HepG2 (cell line): ENCODE measurements around the gene MTFR1L. TPM values are rescaled to one million over a fixed set of nuclear protein-coding genes. Genes with fewer than 3 reads are reported as not detected.

Experiments
- ASH2L ChIP-seq: fragments of 300-600, 200-600 bp; sonication (generic); IDR thresholded peaks from 2 replicates; pipeline ENCODE4 v1.7.0; 2017; ENCODE audit warnings: low read depth, mild to moderate bottlenecking, moderate library complexity, mixed read lengths, low read length; ENCODE audit not compliant: insufficient read length
- ATAD3A ChIP-seq: sonication (generic); formaldehyde crosslinking; IDR thresholded peaks from 2 replicates; pipeline ENCODE4 v1.4.0; 2020; ENCODE audit warnings: missing genetic modification reagents
- DPF2 ChIP-seq: sonication (generic); formaldehyde crosslinking; IDR thresholded peaks from 2 replicates; pipeline ENCODE4 v1.4.0; 2020; ENCODE audit warnings: mild to moderate bottlenecking, low read depth, missing genetic modification reagents, borderline replicate concordance
- EEA1 ChIP-seq: sonication (generic); formaldehyde crosslinking; IDR thresholded peaks from 2 replicates; pipeline ENCODE4 v1.5.1; 2020; ENCODE audit warnings: mild to moderate bottlenecking, missing genetic modification reagents, borderline replicate concordance
- ELF1 ChIP-seq: sonication (generic); formaldehyde crosslinking; IDR thresholded peaks from 2 replicates; pipeline ENCODE4 v1.4.0; 2020; ENCODE audit warnings: missing genetic modification reagents
- ELF3 ChIP-seq: IDR thresholded peaks from 2 replicates; pipeline ENCODE4 v1.6.1; 2016; ENCODE audit warnings: missing genetic modification reagents, missing compliant biosample characterization
- HOXA5 ChIP-seq: sonication (generic); formaldehyde crosslinking; IDR thresholded peaks from 2 replicates; pipeline ENCODE4 v1.4.0; 2020; ENCODE audit warnings: missing genetic modification reagents
- NFE2L1 ChIP-seq: sonication (generic); formaldehyde crosslinking; IDR thresholded peaks from 2 replicates; pipeline ENCODE4 v1.4.0; 2020; ENCODE audit warnings: missing genetic modification reagents, mild to moderate bottlenecking, borderline replicate concordance
- PAF1 ChIP-seq: IDR thresholded peaks from 2 replicates; pipeline ENCODE4 v1.6.1; 2016; ENCODE audit warnings: missing genetic modification reagents, missing compliant biosample characterization
- SP5 ChIP-seq: IDR thresholded peaks from 2 replicates; pipeline ENCODE4 v1.6.1; 2016; ENCODE audit warnings: low read depth, borderline replicate concordance
- TCF7 ChIP-seq: sonication (generic); IDR thresholded peaks from 2 replicates; pipeline ENCODE4 v1.6.1; 2016; ENCODE audit warnings: antibody characterized with exemption, low read depth
- ZNF335 ChIP-seq: sonication (generic); formaldehyde crosslinking; IDR thresholded peaks from 2 replicates; pipeline ENCODE4 v1.4.0; 2020; ENCODE audit warnings: missing genetic modification reagents
- ZNF543 ChIP-seq: sonication (generic); formaldehyde crosslinking; IDR thresholded peaks from 2 replicates; pipeline ENCODE4 v1.4.0; 2020; ENCODE audit warnings: mild to moderate bottlenecking, missing genetic modification reagents
- ZNF558 ChIP-seq: sonication (generic); formaldehyde crosslinking; IDR thresholded peaks from 2 replicates; pipeline ENCODE4 v1.9.0; 2022; ENCODE audit warnings: mild to moderate bottlenecking, missing genetic modification reagents, borderline replicate concordance
- ZNF781 ChIP-seq: sonication (generic); formaldehyde crosslinking; IDR thresholded peaks from 2 replicates; pipeline ENCODE4 v1.5.1; 2020; ENCODE audit warnings: borderline replicate concordance, mild to moderate bottlenecking, missing genetic modification reagents; ENCODE audit errors: not compliant biosample characterization
- polyA plus RNA-seq, 8 experiments: library from polyadenylated mRNA; depleted of rRNA in 3 of 8; stranded (reverse) in 7 of 8; unstranded in 1 of 8; fragments of >200 nt; fragmentation: Illumina TruSeq in 4 of 8; extraction: Trizol in 4 of 8; gene quantifications; 2 replicates each; pipeline versions ENCODE4 v1.2.1 to v1.2.3, GENCODE V29; 2011 to 2016; ENCODE audit warnings: low read depth in 4 of 8, missing spikeins in 1 of 8, mixed read lengths in 1 of 8; ENCODE audit not compliant: insufficient read depth in 1 of 8
- total RNA-seq, 5 experiments: library from RNA; depleted of rRNA; stranded (reverse); fragments of >200 nt; fragmentation: Illumina TruSeq; extraction: Trizol; gene quantifications; 2 replicates each; pipeline ENCODE4 v1.2.3, GENCODE V29; 2016; ENCODE audit warnings: low read depth in 1 of 5
- TF ChIP-seq, protein P1 (sequence below): sonication (generic); formaldehyde crosslinking; IDR thresholded peaks from 2 replicates; pipeline ENCODE4 v1.9.0; 2021; ENCODE audit warnings: missing genetic modification reagents, mild to moderate bottlenecking, borderline replicate concordance
- TF ChIP-seq, protein P2 (sequence below): sonication (generic); formaldehyde crosslinking; IDR thresholded peaks from 2 replicates; pipeline ENCODE4 v1.4.0; 2020; ENCODE audit warnings: missing genetic modification reagents
- TF ChIP-seq, protein P3 (sequence below): IDR thresholded peaks from 2 replicates; pipeline ENCODE4 v1.6.1; 2016; ENCODE audit warnings: mild to moderate bottlenecking
- TF ChIP-seq, protein P4 (sequence below): sonication (generic); formaldehyde crosslinking; IDR thresholded peaks from 2 replicates; pipeline ENCODE4 v1.5.1; 2020; ENCODE audit warnings: mild to moderate bottlenecking, missing genetic modification reagents, moderate library complexity
- TF ChIP-seq, protein P5 (sequence below): sonication (generic); formaldehyde crosslinking; IDR thresholded peaks from 2 replicates; pipeline ENCODE4 v1.5.0; 2020; ENCODE audit warnings: missing genetic modification reagents

MTFR1L gene
- total and polyA plus RNA-seq, 2 of the 13 experiments (the other 11 are each of a cell fraction or from before 2014, with no cell fraction given) = 38.0 to 55.7 TPM

DNA sequence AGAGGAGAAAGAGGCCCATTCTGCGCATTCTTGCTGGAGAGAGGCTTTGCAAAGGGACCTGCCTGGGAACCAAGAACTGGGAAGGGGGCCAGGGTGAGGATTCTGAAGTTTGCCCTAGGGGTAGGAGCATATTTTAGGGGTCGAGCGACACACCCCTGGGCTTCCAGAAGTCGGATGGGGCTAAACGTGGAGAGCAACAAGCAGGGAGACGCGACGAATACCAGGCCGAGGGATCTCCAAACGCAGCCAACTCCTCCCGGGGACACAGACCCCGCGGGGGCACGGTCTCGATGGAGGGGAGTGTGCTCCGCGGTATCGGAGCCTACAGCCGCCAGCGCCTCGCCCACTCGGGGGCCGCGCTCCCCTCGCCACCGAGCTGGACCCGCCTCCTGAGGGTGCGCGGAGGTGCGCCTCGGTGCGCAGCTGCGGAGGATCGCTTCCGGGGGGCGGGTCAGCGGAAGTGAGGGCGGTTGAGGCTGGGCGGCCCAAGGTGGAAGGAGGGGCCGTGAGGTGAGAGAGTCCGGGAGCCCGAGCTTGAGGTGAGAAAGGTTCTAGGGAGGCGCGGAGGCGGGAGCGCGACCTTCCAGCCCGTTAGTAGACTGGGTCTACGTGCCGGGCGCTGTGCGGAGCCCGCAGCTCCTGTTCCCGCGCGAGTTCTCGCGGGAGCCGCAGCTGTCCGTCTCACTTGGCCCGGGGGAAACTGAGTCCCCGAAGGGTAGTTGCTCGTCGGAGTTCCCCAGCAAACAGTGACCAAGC, at the start of gene MTFR1L (continued):
- TF ChIP-seq HOXA5 (CRISPR knock-in tag) (no peak; the same call in 1 of the 2 replicates), ZNF335 (peak; percentile 13; the same call in 1 of the 2 replicates), DPF2 (CRISPR knock-in tag) (no peak), SP5 (CRISPR knock-in tag) (peak; percentile 93), ELF3 (CRISPR knock-in tag) (peak; percentile 48), NFE2L1 (no peak), ZNF543 (CRISPR knock-in tag) (peak; percentile 76; the same call in 1 of the 2 replicates), ZNF558 (CRISPR knock-in tag) (0 out of 2 replicates have a peak, but pooled peaks have one; percentile 87), ASH2L (no peak), EEA1 (no peak), ELF1 (CRISPR knock-in tag) (peak; percentile 92), TCF7 (no peak), ZNF781 (CRISPR knock-in tag) (peak; percentile 27), ATAD3A (CRISPR knock-in tag) (no peak), PAF1 (CRISPR knock-in tag) (no peak)
- TF ChIP-seq, protein P1, sequence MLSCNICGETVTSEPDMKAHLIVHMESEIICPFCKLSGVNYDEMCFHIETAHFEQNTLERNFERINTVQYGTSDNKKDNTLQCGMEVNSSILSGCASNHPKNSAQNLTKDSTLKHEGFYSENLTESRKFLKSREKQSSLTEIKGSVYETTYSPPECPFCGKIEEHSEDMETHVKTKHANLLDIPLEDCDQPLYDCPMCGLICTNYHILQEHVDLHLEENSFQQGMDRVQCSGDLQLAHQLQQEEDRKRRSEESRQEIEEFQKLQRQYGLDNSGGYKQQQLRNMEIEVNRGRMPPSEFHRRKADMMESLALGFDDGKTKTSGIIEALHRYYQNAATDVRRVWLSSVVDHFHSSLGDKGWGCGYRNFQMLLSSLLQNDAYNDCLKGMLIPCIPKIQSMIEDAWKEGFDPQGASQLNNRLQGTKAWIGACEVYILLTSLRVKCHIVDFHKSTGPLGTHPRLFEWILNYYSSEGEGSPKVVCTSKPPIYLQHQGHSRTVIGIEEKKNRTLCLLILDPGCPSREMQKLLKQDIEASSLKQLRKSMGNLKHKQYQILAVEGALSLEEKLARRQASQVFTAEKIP = no peak
- TF ChIP-seq, protein P2, sequence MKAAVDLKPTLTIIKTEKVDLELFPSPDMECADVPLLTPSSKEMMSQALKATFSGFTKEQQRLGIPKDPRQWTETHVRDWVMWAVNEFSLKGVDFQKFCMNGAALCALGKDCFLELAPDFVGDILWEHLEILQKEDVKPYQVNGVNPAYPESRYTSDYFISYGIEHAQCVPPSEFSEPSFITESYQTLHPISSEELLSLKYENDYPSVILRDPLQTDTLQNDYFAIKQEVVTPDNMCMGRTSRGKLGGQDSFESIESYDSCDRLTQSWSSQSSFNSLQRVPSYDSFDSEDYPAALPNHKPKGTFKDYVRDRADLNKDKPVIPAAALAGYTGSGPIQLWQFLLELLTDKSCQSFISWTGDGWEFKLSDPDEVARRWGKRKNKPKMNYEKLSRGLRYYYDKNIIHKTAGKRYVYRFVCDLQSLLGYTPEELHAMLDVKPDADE (CRISPR knock-in tag) = no peak; the same call in 1 of the 2 replicates
- TF ChIP-seq, protein P3, sequence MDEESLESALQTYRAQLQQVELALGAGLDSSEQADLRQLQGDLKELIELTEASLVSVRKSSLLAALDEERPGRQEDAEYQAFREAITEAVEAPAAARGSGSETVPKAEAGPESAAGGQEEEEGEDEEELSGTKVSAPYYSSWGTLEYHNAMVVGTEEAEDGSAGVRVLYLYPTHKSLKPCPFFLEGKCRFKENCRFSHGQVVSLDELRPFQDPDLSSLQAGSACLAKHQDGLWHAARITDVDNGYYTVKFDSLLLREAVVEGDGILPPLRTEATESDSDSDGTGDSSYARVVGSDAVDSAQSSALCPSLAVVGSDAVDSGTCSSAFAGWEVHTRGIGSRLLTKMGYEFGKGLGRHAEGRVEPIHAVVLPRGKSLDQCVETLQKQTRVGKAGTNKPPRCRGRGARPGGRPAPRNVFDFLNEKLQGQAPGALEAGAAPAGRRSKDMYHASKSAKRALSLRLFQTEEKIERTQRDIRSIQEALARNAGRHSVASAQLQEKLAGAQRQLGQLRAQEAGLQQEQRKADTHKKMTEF (CRISPR knock-in tag) = peak; percentile 87; the same call in 1 of the 2 replicates
- TF ChIP-seq, protein P4, sequence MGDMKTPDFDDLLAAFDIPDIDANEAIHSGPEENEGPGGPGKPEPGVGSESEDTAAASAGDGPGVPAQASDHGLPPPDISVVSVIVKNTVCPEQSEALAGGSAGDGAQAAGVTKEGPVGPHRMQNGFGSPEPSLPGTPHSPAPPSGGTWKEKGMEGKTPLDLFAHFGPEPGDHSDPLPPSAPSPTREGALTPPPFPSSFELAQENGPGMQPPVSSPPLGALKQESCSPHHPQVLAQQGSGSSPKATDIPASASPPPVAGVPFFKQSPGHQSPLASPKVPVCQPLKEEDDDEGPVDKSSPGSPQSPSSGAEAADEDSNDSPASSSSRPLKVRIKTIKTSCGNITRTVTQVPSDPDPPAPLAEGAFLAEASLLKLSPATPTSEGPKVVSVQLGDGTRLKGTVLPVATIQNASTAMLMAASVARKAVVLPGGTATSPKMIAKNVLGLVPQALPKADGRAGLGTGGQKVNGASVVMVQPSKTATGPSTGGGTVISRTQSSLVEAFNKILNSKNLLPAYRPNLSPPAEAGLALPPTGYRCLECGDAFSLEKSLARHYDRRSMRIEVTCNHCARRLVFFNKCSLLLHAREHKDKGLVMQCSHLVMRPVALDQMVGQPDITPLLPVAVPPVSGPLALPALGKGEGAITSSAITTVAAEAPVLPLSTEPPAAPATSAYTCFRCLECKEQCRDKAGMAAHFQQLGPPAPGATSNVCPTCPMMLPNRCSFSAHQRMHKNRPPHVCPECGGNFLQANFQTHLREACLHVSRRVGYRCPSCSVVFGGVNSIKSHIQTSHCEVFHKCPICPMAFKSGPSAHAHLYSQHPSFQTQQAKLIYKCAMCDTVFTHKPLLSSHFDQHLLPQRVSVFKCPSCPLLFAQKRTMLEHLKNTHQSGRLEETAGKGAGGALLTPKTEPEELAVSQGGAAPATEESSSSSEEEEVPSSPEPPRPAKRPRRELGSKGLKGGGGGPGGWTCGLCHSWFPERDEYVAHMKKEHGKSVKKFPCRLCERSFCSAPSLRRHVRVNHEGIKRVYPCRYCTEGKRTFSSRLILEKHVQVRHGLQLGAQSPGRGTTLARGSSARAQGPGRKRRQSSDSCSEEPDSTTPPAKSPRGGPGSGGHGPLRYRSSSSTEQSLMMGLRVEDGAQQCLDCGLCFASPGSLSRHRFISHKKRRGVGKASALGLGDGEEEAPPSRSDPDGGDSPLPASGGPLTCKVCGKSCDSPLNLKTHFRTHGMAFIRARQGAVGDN (CRISPR knock-in tag) = peak; percentile 82; the same call in 1 of the 2 replicates
- TF ChIP-seq, protein P5, sequence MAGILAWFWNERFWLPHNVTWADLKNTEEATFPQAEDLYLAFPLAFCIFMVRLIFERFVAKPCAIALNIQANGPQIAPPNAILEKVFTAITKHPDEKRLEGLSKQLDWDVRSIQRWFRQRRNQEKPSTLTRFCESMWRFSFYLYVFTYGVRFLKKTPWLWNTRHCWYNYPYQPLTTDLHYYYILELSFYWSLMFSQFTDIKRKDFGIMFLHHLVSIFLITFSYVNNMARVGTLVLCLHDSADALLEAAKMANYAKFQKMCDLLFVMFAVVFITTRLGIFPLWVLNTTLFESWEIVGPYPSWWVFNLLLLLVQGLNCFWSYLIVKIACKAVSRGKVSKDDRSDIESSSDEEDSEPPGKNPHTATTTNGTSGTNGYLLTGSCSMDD (CRISPR knock-in tag) = no peak
